Measurements from ENCODE around the gene PRRC1. TPM values are rescaled to one million over a fixed set of nuclear protein-coding genes. Genes with fewer than 3 reads are reported as not detected.
"Not testable (repeated sequence)": the region's sequence is repeated elsewhere in the genome, so short reads cannot be mapped to it uniquely, and the experiment has no call there.

Gene PRRC1
- total RNA-seq, 1 experiment from 2014 or later, result 77.9 TPM

GRCh38 chr5:127536687-127537086 lies 19.2 kb downstream of the PRRC1 start (continued):
- TF ChIP-seq, protein P1, sequence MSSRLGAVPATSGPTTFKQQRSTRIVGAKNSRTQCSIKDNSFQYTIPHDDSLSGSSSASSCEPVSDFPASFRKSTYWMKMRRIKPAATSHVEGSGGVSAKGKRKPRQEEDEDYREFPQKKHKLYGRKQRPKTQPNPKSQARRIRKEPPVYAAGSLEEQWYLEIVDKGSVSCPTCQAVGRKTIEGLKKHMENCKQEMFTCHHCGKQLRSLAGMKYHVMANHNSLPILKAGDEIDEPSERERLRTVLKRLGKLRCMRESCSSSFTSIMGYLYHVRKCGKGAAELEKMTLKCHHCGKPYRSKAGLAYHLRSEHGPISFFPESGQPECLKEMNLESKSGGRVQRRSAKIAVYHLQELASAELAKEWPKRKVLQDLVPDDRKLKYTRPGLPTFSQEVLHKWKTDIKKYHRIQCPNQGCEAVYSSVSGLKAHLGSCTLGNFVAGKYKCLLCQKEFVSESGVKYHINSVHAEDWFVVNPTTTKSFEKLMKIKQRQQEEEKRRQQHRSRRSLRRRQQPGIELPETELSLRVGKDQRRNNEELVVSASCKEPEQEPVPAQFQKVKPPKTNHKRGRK (CRISPR knock-in tag; IDR thresholded peaks at IDR 0.05; ENCODE audit: borderline replicate concordance), result no peak
- TF ChIP-seq RORB (CRISPR knock-in tag; IDR thresholded peaks at IDR 0.05) (no peak), JAZF1 (CRISPR knock-in tag; IDR thresholded peaks at IDR 0.05) (no peak)

DNA sequence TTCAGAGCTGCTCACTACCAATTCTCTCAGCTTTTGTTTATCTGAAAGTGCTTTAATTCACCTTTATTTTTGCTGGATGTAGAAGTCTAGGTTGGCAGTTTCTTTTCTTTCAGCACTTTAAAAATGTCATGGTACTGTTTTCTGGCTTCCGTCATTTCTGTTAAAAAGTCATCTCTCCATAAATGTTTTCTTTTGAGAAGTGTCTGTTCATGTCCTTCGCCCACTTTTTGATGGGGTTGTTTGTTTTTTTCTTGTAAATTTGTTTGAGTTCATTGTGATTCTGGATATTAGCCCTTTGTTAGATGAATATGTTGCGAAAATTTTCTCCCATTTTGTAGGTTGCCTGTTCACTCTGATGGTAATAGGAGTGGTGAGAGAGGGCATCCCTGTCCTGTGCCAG lies 23.1 kb downstream of the PRRC1 start:
- CTCF ChIA-PET; H3K4me1 Mint-ChIP-seq; DNase-seq (ENCODE audit: low spot score); POLR2A ChIA-PET; H3K27ac Mint-ChIP-seq; ATAC-seq; H3K27me3 Mint-ChIP-seq (ENCODE audit: low read depth); H3K4me3 Mint-ChIP-seq: not testable (repeated sequence)
- Mint-ChIP-seq H3K36me3 (peaks cover 81% of the 10 kb centered on the region), H3K9me3 (peaks cover 19% of the 10 kb centered on the region)

DNA sequence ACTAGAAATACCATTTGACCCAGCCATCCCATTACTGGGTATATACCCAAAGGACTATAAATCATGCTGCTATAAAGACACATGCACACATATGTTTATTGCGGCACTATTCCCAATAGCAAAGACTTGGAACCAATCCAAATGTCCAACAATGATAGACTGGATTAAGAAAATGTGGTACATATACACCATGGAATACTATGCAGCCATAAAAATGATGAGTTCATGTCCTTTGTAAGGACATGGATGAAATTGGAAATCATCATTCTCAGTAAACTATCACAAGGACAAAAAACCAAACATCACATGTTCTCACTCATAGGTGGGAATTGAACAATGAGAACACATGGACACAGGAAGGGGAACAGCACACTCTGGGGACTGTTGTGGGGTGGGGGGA lies 27.8 kb downstream of the PRRC1 start:
- CTCF ChIA-PET; POLR2A ChIA-PET; DNase-seq (ENCODE audit: low spot score); H3K27me3 Mint-ChIP-seq (ENCODE audit: low read depth); H3K4me1 Mint-ChIP-seq; H3K4me3 Mint-ChIP-seq; H3K27ac Mint-ChIP-seq; ATAC-seq: not testable (repeated sequence)
- Mint-ChIP-seq H3K36me3 (peaks cover 65% of the 10 kb centered on the region), H3K9me3 (peaks cover 17% of the 10 kb centered on the region)

GRCh38 chr5:127549551-127549950 lies 32.1 kb downstream of the PRRC1 start:
- Mint-ChIP-seq H3K4me1 (no peaks in the 10 kb centered on the region), H3K9me3 (peaks cover 9% of the 10 kb centered on the region), H3K36me3 (peaks cover 50% of the 10 kb centered on the region), H3K27me3 (ENCODE audit: low read depth) (no peaks in the 10 kb centered on the region), H3K27ac (no peak overlapping the region), H3K4me3 (no peak overlapping the region)
- POLR2A ChIA-PET, result no interaction called here
- CTCF ChIA-PET, result interaction anchor here (1.1 kb wide), 1 partner anchor 23 kb away, joined by 3 read pairs; no protein-coding TSS in a partner anchor
- TF ChIP-seq ZNF425 (CRISPR knock-in tag; conservative IDR thresholded peaks at IDR 0.05), result no peak
- no peak for TF ChIP-seq STAT6 (CRISPR knock-in tag; conservative IDR thresholded peaks at IDR 0.05; ENCODE audit: low read depth)
- TF ChIP-seq TEAD4 (CRISPR knock-in tag; IDR thresholded peaks at IDR 0.05), result no peak
- TF ChIP-seq, protein P2, sequence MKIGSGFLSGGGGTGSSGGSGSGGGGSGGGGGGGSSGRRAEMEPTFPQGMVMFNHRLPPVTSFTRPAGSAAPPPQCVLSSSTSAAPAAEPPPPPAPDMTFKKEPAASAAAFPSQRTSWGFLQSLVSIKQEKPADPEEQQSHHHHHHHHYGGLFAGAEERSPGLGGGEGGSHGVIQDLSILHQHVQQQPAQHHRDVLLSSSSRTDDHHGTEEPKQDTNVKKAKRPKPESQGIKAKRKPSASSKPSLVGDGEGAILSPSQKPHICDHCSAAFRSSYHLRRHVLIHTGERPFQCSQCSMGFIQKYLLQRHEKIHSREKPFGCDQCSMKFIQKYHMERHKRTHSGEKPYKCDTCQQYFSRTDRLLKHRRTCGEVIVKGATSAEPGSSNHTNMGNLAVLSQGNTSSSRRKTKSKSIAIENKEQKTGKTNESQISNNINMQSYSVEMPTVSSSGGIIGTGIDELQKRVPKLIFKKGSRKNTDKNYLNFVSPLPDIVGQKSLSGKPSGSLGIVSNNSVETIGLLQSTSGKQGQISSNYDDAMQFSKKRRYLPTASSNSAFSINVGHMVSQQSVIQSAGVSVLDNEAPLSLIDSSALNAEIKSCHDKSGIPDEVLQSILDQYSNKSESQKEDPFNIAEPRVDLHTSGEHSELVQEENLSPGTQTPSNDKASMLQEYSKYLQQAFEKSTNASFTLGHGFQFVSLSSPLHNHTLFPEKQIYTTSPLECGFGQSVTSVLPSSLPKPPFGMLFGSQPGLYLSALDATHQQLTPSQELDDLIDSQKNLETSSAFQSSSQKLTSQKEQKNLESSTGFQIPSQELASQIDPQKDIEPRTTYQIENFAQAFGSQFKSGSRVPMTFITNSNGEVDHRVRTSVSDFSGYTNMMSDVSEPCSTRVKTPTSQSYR (CRISPR knock-in tag; IDR thresholded peaks at IDR 0.05), result no peak
- TF ChIP-seq MAX (CRISPR knock-in tag; IDR thresholded peaks at IDR 0.05), result no peak
- no peak for TF ChIP-seq NFYB (CRISPR knock-in tag; conservative IDR thresholded peaks at IDR 0.05; ENCODE audit: low read depth)
- TF ChIP-seq, protein P3, sequence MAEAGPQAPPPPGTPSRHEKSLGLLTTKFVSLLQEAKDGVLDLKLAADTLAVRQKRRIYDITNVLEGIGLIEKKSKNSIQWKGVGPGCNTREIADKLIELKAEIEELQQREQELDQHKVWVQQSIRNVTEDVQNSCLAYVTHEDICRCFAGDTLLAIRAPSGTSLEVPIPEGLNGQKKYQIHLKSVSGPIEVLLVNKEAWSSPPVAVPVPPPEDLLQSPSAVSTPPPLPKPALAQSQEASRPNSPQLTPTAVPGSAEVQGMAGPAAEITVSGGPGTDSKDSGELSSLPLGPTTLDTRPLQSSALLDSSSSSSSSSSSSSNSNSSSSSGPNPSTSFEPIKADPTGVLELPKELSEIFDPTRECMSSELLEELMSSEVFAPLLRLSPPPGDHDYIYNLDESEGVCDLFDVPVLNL (CRISPR knock-in tag; IDR thresholded peaks at IDR 0.05; ENCODE audit: borderline replicate concordance, low read depth), result no peak
- TF ChIP-seq FOXP1 (CRISPR knock-in tag; IDR thresholded peaks at IDR 0.05; ENCODE audit: borderline replicate concordance), result no peak
- TF ChIP-seq ZNF416 (CRISPR knock-in tag; IDR thresholded peaks at IDR 0.05), result no peak
- no peak for ATAC-seq
- DNase-seq (ENCODE audit: low spot score), result no peak
